Liver (tissue), 9 donors: ENCODE measurements around the gene SRSF2. TPM values are rescaled to one million over a fixed set of nuclear protein-coding genes. Genes with fewer than 3 reads are reported as not detected.

Experiments used
- DNase-seq: peaks from one replicate; pipeline ENCODE4 v3.0.0-alpha.2; 2017; ENCODE audit warnings: low spot score
- H3K27ac ChIP-seq, 2 donors: one replicate each; pipeline ENCODE4 v1.7.0; 2013; ENCODE audit warnings: inconsistent platforms in 2 of 2, low read length in 2 of 2, control low read depth in 1 of 2, low read depth in 1 of 2, mild to moderate bottlenecking in 1 of 2
- H3K27me3 ChIP-seq, 4 donors: one replicate each; pipeline versions ENCODE4 v1.6.1 to v1.7.0; 2013; ENCODE audit warnings: low read length in 3 of 4, inconsistent platforms in 1 of 4, mild to moderate bottlenecking in 1 of 4, moderate library complexity in 1 of 4; ENCODE audit not compliant: control insufficient read depth in 4 of 4, insufficient read depth in 4 of 4
- H3K36me3 ChIP-seq, 4 donors: one replicate each; pipeline versions ENCODE4 v1.6.1 to v1.7.0; 2013; ENCODE audit warnings: low read length in 3 of 4, mild to moderate bottlenecking in 3 of 4, low read depth in 1 of 4, moderate library complexity in 1 of 4; ENCODE audit not compliant: control insufficient read depth in 4 of 4, insufficient read depth in 3 of 4
- H3K4me1 ChIP-seq, 4 donors: one replicate each; pipeline versions ENCODE4 v1.6.1 to v1.7.0; 2013; ENCODE audit warnings: low read length in 3 of 4, mild to moderate bottlenecking in 3 of 4, moderate library complexity in 1 of 4; ENCODE audit not compliant: control insufficient read depth in 4 of 4, insufficient read depth in 4 of 4
- H3K4me3 ChIP-seq, 3 donors: one replicate each; pipeline versions ENCODE4 v1.6.1 to v1.7.0; 2013; ENCODE audit warnings: low read length in 3 of 3, control low read depth in 1 of 3, low read depth in 1 of 3, mild to moderate bottlenecking in 1 of 3
- H3K9ac ChIP-seq, 2 donors: one replicate each; pipeline ENCODE4 v1.7.0; 2013; ENCODE audit warnings: low read length in 2 of 2, mild to moderate bottlenecking in 2 of 2, moderate library complexity in 2 of 2, control low read depth in 1 of 2, low read depth in 1 of 2
- H3K9me3 ChIP-seq, 4 donors: one replicate each; pipeline versions ENCODE4 v1.6.1 to v1.7.0; 2013; ENCODE audit warnings: low read length in 3 of 4; ENCODE audit not compliant: control insufficient read depth in 4 of 4
- FOXA1 ChIP-seq: IDR thresholded peaks from 2 replicates; pipeline ENCODE4 v1.6.1; 2016; ENCODE audit warnings: antibody characterized with exemption
- FOXA2 ChIP-seq: IDR thresholded peaks from 2 replicates; pipeline ENCODE4 v1.6.1; 2016; ENCODE audit warnings: antibody characterized with exemption
- GABPA ChIP-seq, 2 donors: IDR thresholded peaks in 1 of 2; conservative IDR thresholded peaks in 1 of 2; 2 replicates each; pipeline ENCODE4 v1.6.1; 2016; ENCODE audit warnings: antibody characterized with exemption in 2 of 2, mild to moderate bottlenecking in 1 of 2, moderate library complexity in 1 of 2
- NR2F2 ChIP-seq: IDR thresholded peaks from 2 replicates; pipeline ENCODE4 v1.6.1; 2016; ENCODE audit warnings: antibody characterized with exemption
- RAD21 ChIP-seq, 2 donors: IDR thresholded peaks; 2 replicates each; pipeline ENCODE4 v1.6.1; 2016; ENCODE audit warnings: antibody characterized with exemption in 2 of 2, mild to moderate bottlenecking in 2 of 2
- RXRA ChIP-seq, 2 donors: IDR thresholded peaks; 2 replicates each; pipeline ENCODE4 v1.6.1; 2017 to 2018; ENCODE audit warnings: antibody characterized with exemption in 2 of 2, mild to moderate bottlenecking in 1 of 2
- SP1 ChIP-seq: IDR thresholded peaks from 2 replicates; pipeline ENCODE4 v1.6.1; 2018; ENCODE audit warnings: antibody characterized with exemption, mild to moderate bottlenecking
- TAF1 ChIP-seq: conservative IDR thresholded peaks from 2 replicates; pipeline ENCODE4 v1.6.1; 2016; ENCODE audit warnings: antibody characterized with exemption, mild to moderate bottlenecking
- YY1 ChIP-seq: IDR thresholded peaks from 2 replicates; pipeline ENCODE4 v1.6.1; 2016; ENCODE audit warnings: antibody characterized with exemption, mild to moderate bottlenecking
- ZBTB33 ChIP-seq: IDR thresholded peaks from 2 replicates; pipeline ENCODE4 v1.6.1; 2016; ENCODE audit warnings: antibody characterized with exemption
- WGBS: extraction: QIAGEN DNeasy Blood & Tissue Kit; methylation state at CpG from one replicate; pipeline ENCODE4 v1.1.7; 2013; 5-methylcytosine and 5-hydroxymethylcytosine counted together
- polyA plus RNA-seq, 2 donors: library from polyadenylated mRNA; stranded (reverse) in 1 of 2; unstranded in 1 of 2; fragments of 200-250 nt in 1 of 2; fragments of >200 nt in 1 of 2; fragmentation: Nextera tagmentation in 1 of 2; extraction: Ambion mirVana in 1 of 2; gene quantifications; one replicate each; pipeline versions ENCODE4 v1.2.1 to v1.2.3, GENCODE V29; 2013 to 2015
- total RNA-seq, 2 donors: library from RNA; depleted of rRNA; stranded (reverse); fragments of >200 nt; gene quantifications; one replicate each; pipeline ENCODE4 v1.2.3, GENCODE V29; 2014
- TF ChIP-seq, protein P1 (sequence below): IDR thresholded peaks from 2 replicates; pipeline ENCODE4 v1.6.1; 2016; ENCODE audit warnings: antibody characterized with exemption, mild to moderate bottlenecking
- TF ChIP-seq, protein P2 (sequence below): fragments of 150-350 bp; IDR thresholded peaks from 2 replicates; pipeline ENCODE4 v1.5.1; 2017; ENCODE audit warnings: improper control_type of control experiment, low read depth, low read length; ENCODE audit not compliant: missing input control
- TF ChIP-seq, protein P3 (sequence below): IDR thresholded peaks from 2 replicates; pipeline ENCODE4 v1.6.1; 2016; ENCODE audit warnings: antibody characterized with exemption
- TF ChIP-seq, protein P4 (sequence below): IDR thresholded peaks from 2 replicates; pipeline ENCODE4 v1.6.1; 2016; ENCODE audit warnings: antibody characterized with exemption
- donor health status: healthy.
- donor health status: healthy.
- donor health status: healthy.
- donor health status: healthy.
- donor health status: healthy.

SRSF2 gene
- total and polyA plus RNA-seq, 4 donors = 66.5 to 184 (median 150) TPM

GRCh38 chr17:76709077-76709950 lies 27.8 kb downstream of the SRSF2 start:
- DNase-seq = no peak
- TF ChIP-seq, protein P1, sequence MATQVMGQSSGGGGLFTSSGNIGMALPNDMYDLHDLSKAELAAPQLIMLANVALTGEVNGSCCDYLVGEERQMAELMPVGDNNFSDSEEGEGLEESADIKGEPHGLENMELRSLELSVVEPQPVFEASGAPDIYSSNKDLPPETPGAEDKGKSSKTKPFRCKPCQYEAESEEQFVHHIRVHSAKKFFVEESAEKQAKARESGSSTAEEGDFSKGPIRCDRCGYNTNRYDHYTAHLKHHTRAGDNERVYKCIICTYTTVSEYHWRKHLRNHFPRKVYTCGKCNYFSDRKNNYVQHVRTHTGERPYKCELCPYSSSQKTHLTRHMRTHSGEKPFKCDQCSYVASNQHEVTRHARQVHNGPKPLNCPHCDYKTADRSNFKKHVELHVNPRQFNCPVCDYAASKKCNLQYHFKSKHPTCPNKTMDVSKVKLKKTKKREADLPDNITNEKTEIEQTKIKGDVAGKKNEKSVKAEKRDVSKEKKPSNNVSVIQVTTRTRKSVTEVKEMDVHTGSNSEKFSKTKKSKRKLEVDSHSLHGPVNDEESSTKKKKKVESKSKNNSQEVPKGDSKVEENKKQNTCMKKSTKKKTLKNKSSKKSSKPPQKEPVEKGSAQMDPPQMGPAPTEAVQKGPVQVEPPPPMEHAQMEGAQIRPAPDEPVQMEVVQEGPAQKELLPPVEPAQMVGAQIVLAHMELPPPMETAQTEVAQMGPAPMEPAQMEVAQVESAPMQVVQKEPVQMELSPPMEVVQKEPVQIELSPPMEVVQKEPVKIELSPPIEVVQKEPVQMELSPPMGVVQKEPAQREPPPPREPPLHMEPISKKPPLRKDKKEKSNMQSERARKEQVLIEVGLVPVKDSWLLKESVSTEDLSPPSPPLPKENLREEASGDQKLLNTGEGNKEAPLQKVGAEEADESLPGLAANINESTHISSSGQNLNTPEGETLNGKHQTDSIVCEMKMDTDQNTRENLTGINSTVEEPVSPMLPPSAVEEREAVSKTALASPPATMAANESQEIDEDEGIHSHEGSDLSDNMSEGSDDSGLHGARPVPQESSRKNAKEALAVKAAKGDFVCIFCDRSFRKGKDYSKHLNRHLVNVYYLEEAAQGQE = no peak
- TF ChIP-seq FOXA2 (no peak), RAD21 (IDR thresholded peaks at IDR 0.05) (no peak), ZBTB33 (peak; percentile 90), YY1 (no peak), FOXA1 (no peak)
- Histone ChIP-seq H3K4me3 (peak overlapping the region in 1 of 3 donors; percentile 68), H3K9me3 (no peaks in the 10 kb centered on the region), H3K36me3 (peaks cover 0 to 5% (median 2%) of the 10 kb centered on the region in 4 donors), H3K9ac (no peak overlapping the region), H3K27ac (peak overlapping the region; percentile 5 to 61), H3K4me1 (peaks cover 0 to 11% (median 8%) of the 10 kb centered on the region in 4 donors), H3K27me3 (no peaks in the 10 kb centered on the region)
- 84% methylated on average over 29 of the region's 29 CpGs for WGBS

- Histone ChIP-seq H3K9me3 (no peaks in the 10 kb centered on the region), H3K36me3 (peaks cover 0 to 3% (median 0%) of the 10 kb centered on the region in 4 donors), H3K9ac (no peak overlapping the region), H3K4me3 (no peak overlapping the region), H3K4me1 (peaks cover 0 to 11% (median 8%) of the 10 kb centered on the region in 4 donors), H3K27me3 (no peaks in the 10 kb centered on the region), H3K27ac (no peak overlapping the region)
- DNase-seq = no peak
- 85% methylated on average over 14 of the region's 14 CpGs for WGBS
- TF ChIP-seq YY1 (no peak), FOXA2 (no peak), ZBTB33 (no peak), GABPA (IDR thresholded peaks at IDR 0.05 in 1 of 2, conservative IDR thresholded peaks at IDR 0.05 in 1 of 2) (no peak), SP1 (no peak), RAD21 (IDR thresholded peaks at IDR 0.05) (no peak), RXRA (IDR thresholded peaks at IDR 0.05) (no peak), TAF1 (no peak), NR2F2 (no peak)
- TF ChIP-seq, protein P1 = no peak
- TF ChIP-seq, protein P2, sequence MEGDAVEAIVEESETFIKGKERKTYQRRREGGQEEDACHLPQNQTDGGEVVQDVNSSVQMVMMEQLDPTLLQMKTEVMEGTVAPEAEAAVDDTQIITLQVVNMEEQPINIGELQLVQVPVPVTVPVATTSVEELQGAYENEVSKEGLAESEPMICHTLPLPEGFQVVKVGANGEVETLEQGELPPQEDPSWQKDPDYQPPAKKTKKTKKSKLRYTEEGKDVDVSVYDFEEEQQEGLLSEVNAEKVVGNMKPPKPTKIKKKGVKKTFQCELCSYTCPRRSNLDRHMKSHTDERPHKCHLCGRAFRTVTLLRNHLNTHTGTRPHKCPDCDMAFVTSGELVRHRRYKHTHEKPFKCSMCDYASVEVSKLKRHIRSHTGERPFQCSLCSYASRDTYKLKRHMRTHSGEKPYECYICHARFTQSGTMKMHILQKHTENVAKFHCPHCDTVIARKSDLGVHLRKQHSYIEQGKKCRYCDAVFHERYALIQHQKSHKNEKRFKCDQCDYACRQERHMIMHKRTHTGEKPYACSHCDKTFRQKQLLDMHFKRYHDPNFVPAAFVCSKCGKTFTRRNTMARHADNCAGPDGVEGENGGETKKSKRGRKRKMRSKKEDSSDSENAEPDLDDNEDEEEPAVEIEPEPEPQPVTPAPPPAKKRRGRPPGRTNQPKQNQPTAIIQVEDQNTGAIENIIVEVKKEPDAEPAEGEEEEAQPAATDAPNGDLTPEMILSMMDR = no peak
- TF ChIP-seq, protein P3, sequence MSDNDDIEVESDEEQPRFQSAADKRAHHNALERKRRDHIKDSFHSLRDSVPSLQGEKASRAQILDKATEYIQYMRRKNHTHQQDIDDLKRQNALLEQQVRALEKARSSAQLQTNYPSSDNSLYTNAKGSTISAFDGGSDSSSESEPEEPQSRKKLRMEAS = no peak
- TF ChIP-seq, protein P4, sequence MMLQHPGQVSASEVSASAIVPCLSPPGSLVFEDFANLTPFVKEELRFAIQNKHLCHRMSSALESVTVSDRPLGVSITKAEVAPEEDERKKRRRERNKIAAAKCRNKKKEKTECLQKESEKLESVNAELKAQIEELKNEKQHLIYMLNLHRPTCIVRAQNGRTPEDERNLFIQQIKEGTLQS = no peak
These were observed 28.9 kb downstream of the SRSF2 start for GRCh38 chr17:76707985-76708807.
